ENCODE measurements around the gene RASA3.

- TF ChIP-seq CTCF (IDR thresholded peaks at IDR 0.05) = no peak
- no peak for TF ChIP-seq POLR2AphosphoS5 (IDR thresholded peaks at IDR 0.05)
- no peak for TF ChIP-seq POLR2A (IDR thresholded peaks at IDR 0.05)
- no peak for TF ChIP-seq EP300 (IDR thresholded peaks at IDR 0.05)
Measured at GRCh38 chr13:113937527-113938180, 194.8 kb downstream of the RASA3 start.

All from sigmoid colon (tissue), 4 donors.